GM19099 (cell line): Measurements from ENCODE around the gene SAMD11.

Source experiments
- POLR2A ChIP-seq: IDR thresholded peaks from 3 replicates; pipeline ENCODE4 v1.6.1; 2011; ENCODE audit warnings: low read depth; ENCODE audit not compliant: insufficient read length; ENCODE audit errors: extremely low read depth

The SAMD11 gene

GRCh38 chr1:925561-926421, 2.1 kb downstream of the SAMD11 start:
- TF ChIP-seq POLR2A: no peak

DNA sequence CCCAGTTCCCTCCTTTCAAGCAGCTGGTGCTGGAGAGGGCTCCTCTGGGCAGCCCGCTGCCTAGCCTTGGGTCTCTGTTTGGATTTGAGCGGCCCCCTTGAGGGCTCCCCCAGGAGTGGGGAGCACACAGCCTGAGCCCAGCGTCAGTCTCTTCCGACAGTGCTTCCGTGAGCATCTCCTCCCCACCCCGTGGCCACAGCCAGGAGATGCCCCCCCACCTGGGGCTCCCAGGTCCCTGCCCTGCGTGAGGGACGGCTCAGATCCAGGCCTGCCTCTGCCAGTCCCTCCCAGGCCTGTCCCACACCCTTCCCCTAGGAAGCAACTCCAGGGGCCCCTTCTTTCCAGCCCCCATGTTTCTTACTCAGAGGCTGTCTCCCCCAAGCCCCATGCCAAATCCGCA, 3.5 kb downstream of the SAMD11 start:
- no peak for TF ChIP-seq POLR2A

GRCh38 chr1:927748-928147, 4.0 kb downstream of the SAMD11 start:
- no peak for TF ChIP-seq POLR2A

DNA sequence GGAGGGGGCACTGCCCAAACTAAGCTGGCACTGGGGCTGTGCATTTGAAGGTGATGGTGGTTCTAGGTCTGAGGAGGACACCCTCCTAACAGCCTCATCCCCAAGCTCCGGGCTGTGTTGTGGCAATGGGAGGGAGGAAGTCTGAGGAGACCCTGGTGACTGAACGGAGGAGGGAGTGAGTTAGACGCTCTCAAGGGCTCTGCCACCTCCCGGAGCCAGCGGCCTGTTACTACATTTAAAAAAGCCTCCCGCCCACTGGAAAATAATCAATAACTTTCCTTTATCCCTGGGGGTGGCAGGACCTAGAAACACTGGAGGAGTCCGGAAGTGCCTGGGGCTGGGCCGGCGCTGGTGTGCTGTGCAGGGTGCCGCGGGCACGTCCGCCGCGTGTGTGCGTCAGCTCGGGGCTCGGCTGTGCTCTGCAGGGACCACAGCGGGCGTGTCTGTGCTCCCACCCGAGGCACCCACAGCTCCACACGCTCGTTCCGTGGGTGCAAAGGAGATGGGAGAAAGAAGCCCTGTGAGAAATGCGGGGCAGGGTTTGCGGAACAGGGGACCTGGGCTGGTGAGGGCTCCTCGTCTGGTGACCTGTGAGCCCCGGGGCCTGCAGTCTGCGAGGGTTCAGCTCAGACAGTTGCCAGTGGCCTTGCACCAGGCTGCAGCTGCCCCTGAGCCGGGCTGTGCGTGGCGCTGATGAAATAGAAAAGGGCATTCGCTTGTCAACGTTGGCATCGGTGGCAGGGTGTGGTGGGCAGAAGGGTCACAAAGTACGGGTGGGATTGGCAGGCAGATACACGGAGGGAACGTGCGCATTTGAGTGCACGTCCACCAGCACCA, 5.3 kb downstream of the SAMD11 start:
- no peak for TF ChIP-seq POLR2A

- no peak for TF ChIP-seq POLR2A
These were observed 6.2 kb downstream of the SAMD11 start for GRCh38 chr1:929712-930632.

- TF ChIP-seq POLR2A: no peak
These were observed 7.0 kb downstream of the SAMD11 start for GRCh38 chr1:930633-931138.

DNA sequence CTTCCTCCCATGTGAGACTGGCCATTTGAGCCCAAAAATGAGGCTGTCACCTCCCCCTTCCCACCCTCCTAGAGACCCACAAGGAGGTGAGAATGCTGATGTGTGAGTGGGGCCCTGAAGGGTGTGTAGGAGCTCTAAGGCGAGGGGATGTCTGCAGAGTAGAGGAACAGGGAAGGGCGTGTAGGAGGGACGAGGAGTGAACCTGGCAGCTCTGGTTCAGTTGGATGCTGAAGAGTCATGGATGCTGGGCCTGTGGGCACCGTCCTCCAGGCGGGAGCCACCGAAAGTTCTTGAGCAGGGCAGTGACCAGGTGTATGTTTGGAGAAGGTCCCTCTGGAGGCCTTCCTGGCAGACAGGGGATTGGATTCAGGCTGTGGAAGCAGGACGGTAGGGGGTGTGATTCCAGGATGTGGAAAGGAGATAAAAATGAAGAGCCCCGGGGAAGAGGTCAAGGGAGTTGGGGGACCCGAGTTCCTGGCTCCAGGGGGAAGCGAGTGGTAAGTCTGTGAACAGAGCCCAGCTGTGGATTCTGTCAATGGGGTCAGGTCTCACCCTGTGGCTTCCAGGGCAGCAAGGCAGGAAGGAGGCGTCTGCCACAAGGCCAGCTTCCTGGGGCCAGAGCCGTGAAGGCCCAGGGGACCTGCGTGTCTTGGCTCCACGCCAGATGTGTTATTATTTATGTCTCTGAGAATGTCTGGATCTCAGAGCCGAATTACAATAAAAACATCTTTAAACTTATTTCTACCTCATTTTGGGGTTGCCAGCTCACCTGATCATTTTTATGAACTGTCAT, 7.9 kb downstream of the SAMD11 start:
- TF ChIP-seq POLR2A: no peak

GRCh38 chr1:932173-932510, 8.4 kb downstream of the SAMD11 start:
- no peak for TF ChIP-seq POLR2A

GRCh38 chr1:932776-933602, 9.3 kb downstream of the SAMD11 start:
- TF ChIP-seq POLR2A: no peak

DNA sequence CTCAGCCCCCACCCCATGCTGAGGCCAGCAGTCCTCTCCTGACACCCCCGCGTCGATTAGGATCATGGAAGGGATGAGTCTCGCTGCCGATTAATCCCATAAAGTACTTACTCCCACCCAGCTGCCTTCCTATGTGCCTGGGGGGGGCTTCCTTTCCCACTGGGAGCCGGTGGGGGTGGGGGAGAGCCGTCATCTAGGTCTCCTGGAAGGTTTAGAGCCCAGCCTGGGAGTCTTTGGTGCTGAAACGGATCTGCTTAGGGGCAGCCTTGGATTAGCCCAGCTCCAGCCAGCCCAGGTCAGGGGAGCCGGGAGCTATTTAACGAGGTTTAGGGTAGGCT, 9.8 kb downstream of the SAMD11 start:
- no peak for TF ChIP-seq POLR2A

DNA sequence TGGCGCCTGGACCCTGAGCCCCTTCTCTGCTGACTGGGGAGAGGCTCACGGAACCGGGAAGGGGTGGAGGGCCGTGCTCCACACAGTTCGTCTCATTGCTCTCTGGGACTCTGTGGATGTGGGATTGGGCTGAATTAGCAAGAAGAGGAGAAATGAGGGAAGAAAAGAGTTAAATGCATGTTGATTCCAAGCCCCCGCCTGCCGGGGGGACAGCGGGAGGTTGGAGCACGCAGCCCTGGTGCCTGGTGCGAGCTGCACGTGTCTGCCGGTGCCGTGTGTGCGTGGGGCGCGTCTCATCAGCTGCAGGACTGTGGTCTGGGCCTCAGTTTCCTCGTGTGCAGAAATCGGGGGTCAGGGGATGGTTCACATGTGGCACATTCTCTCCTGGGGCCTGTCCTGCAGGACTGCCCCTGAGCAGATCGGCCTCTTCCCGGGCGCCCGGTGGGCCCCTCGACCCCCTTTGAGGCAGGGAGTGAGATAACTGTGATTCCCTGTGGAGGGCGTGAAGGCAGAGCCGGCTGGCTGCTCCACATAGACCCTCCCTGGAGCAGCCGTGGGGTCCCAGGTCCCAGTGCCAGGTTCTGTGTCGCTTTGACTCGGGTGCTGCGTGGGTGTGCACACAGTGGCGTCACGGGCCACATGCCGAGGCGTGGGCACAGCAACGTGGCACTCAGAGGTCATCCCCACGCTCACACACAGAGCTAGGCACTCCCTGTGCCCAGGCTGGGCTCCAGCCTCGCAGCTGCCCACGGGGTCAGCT, 11.4 kb downstream of the SAMD11 start:
- TF ChIP-seq POLR2A: no peak

DNA sequence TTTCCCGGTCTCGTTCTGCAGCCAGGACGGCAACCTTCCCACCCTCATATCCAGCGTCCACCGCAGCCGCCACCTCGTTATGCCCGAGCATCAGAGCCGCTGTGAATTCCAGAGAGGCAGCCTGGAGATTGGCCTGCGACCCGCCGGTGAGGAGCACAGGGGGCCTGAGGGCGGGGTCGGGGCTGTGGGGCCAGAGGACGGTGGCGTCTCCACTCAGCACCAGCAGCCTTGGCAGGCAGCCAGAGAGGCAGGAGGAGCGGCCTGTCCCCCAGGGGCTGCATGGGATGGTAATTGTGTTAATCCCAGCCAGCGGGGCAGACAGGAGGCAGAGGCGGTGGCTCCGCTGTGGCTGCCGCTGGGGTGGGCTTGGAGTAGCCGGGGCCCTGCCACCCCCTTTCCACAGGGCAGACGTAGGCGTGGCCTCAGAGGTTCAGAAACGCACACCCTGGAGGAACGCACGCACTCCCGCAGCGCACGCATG, 12.1 kb downstream of the SAMD11 start:
- TF ChIP-seq POLR2A: no peak
